COLO829 (cell line): ENCODE measurements around the gene NACA2.
A peak's percentile ranks its signal among the peaks of the same experiment; 100 is the strongest.
"Not testable (repeated sequence)": the region's sequence is repeated elsewhere in the genome, so short reads cannot be mapped to it uniquely, and the experiment has no call there.

ENCODE experiments used
- DNase-seq: peaks from one replicate; pipeline ENCODE4 v3.0.0; 2012; ENCODE audit warnings: low spot score

The NACA2 gene

GRCh38 chr17:61575983-61576382, 15.0 kb downstream of the NACA2 start:
- no peak for DNase-seq

DNA sequence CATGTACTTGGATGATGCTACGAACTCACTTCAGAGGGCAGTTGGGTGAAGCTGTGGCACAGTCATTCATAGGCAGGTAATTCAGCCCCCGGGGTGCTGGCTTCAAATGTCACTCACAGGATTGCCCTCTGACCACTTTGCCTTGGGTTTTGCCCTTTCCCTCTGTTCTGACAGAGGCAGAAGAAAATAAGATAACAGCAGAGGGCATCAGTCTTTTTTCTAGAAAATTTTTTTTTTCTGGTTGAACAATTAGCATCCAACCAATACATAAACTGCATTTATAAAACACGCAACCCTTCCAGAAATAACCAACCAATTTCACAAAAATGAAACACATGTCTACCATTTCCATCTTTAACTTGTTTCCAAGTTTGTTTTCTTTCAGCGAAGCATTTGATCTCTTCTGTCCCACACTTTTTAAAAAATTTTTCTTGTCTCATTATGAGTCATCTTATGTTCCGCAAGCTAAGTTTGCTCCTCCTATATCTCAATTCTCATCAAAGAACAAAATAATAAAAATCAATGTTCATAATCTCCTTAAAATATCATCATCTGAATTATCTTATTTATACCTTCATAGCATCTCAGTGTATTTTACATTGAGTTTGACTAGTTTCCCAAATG, 15.6 kb downstream of the NACA2 start:
- DNase-seq, result no peak

DNA sequence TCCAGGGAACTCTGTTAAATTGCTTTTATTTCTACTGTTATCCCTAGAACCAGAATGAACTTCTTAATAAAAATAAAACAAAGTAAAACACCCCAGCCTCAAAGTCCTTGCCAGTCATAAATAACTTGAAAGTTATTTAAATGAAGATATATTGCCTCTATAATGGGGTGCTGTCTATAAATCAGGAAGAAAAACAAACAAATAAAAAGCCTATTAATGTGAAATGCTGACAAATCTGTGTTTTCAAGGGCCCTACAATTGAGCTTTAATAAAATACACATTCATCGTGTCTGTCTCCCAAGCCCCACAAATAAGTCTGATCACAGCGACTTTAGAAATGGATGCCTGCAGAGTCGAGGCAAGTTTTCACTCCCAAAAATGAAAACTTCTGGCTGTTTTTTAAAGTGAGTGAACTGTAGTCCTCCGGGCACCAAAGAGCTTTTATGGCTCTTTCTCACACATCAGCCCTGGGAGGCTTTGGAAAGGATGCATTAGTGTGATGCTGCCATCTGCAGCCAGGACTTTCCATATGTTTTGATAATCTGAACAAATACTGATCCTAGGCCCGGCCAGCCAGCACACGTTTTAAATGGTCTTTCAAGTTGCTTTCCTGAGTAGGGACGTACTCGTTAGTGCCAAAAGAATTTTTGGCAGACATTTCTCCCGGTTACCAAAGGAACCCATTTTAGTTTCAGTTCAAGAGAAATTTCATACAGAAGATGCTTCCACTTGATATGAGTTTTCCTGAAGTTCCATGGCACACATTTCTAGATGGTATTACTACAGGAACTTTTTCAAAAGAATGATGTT, 16.3 kb downstream of the NACA2 start:
- peak; percentile 27 for DNase-seq

GRCh38 chr17:61572547-61572946, 18.5 kb downstream of the NACA2 start:
- DNase-seq, result not testable (repeated sequence)

- DNase-seq, result no peak
These were observed 19.4 kb downstream of the NACA2 start for GRCh38 chr17:61571624-61572023.

GRCh38 chr17:61570118-61570517, 20.9 kb downstream of the NACA2 start:
- no peak for DNase-seq

DNA sequence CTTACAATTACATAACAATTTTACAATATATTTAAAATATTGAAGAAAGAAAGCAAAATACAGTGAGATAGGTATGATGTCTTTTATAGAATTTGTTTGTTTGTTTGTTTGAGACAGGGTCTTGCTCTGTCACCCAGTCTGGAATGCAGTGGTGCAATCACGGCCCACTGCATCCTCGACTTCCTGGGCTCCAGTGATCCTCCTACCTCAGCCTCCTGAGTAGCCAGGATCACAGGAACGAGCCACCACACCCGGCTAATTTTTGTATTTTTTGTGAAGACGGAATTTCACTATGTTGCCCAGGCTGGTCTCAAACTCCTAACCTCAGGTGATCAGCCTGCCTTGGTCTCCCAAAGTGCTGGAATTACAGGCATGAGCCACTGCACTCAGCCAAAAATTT, 21.5 kb downstream of the NACA2 start:
- not testable (repeated sequence) for DNase-seq

DNA sequence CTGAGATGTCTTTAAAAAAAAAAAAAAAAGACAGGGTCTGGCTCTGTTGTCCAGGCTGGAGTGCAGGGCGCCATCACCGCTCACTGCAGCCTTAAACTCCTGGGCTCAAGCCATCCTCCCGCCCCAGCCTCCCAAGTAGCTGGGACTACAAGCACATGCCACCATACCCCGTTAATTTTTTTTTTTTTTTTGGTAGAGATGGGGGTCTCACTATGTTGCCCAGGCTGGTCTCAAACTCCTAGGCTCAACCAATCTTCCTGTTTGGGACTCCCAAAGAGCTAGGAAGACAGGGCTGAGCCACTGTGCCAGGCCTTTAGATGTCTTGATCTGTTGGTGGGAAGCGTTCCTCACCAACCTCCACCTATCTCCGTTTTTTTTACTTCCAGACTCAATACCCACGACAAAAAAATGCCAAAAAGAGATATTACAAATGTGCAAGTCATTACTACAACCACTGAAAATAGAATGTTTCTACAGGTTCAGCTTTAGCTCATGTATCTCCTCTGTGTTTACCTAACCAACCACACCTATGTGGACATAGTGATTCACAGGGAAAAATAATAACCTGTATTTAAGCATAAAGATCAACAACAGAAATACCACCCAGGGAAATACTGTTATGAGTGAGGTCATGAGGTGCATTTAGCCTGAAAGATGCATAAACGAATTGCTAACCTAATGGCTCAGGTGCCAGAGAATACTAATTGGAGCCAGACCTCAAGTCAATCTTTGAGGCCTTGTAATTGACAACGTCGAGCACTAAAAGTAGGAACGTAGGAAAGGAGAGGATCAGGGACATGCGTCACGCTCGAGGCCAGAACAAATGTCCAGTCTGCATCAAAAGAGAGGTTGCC, 22.6 kb downstream of the NACA2 start:
- DNase-seq, result no peak

- no peak for DNase-seq
These were observed 23.8 kb downstream of the NACA2 start for GRCh38 chr17:61567045-61567802.

- not testable (repeated sequence) for DNase-seq
These were observed 24.6 kb downstream of the NACA2 start for GRCh38 chr17:61566448-61566847.

DNA sequence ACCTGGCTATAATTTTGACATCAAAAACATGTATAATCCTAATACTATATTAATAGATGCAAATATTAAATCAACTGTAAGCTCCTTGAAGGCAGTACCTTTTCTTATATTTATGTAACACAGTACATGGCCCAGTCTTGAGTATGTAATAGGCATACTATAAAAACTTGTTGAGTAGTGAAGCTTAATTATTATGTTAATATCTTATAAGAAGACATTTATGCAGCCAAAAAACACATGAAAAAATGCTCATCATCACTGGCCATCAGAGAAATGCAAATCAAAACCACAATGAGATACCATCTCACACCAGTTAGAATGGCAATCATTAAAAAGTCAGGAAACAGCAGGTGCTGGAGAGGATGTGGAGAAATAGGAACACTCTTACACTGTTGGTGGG, 25.2 kb downstream of the NACA2 start:
- DNase-seq, result not testable (repeated sequence)

GRCh38 chr17:61565213-61565612, 25.8 kb downstream of the NACA2 start:
- DNase-seq, result no peak

GRCh38 chr17:61562287-61562686, 28.7 kb downstream of the NACA2 start:
- no peak for DNase-seq

GRCh38 chr17:61561354-61561753, 29.7 kb downstream of the NACA2 start:
- no peak for DNase-seq

DNA sequence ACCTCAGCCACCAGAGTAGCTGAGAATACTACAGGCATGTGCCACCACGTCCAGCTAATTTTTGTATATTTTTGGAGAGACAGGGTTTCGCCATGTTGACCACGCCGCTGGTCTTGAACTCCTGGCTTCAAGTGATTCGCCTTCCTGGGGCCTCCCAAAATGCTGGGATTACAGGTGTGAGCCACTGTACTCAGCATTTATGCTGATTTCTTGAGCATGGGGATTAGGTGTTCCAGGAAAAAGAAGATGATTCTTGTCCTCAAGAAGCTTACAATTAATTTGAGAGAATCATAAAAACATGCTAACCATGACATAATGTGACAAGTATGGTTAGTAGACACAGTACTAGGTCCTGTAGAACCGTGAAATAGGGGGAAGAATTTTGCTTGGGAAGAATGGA, 30.9 kb downstream of the NACA2 start:
- DNase-seq, result no peak

GRCh38 chr17:61556224-61557188, 34.5 kb downstream of the NACA2 start:
- DNase-seq, result no peak

DNA sequence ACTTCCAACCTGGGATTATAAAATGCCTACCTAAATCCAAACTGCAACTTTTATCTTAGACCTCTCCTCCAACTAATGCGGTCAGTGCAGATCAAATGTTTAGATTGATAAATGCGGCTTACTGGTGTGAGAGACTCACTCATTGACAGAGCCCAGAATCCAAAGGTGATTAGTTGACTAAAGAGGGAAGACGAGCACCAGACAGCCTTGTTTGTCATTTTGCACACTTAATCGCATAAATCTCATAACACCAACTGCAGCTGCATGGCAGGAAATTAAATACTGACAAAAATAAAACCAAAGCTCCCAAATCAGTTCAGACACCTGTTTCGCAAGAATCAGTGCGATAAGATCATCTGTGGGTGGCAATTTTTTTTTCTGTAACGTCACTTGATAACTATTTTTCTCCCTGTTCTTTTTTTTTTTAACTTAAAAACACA, 35.9 kb downstream of the NACA2 start:
- DNase-seq, result no peak

- no peak for DNase-seq
These were observed 36.8 kb downstream of the NACA2 start for GRCh38 chr17:61554209-61554608.

- DNase-seq, result not testable (repeated sequence)
These were observed 38.5 kb downstream of the NACA2 start for GRCh38 chr17:61552560-61552959.

DNA sequence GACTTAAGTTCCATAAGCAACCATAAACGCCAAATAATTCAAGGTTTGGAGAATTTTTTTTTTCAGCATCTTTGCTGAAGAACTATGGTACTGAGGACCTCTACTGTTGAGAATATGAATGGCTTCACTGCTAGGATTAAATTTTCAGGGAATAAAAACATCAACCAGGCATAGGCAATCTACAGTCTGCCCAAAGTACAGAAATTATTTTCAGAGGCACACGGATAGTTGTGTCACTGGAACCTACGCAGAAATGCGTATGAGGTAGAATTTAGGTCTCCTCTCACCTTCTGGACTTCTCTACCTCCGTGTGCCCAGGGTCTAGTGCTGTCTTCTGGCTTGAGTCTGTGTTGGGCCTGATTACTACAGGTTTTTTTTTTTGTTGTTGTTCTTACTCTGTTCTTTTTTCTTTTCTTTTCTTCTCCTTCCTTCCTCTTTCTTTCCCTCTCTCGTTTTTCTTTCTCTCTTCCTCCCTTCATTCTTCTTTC, 39.7 kb downstream of the NACA2 start:
- peak; percentile 70 for DNase-seq

GRCh38 chr17:61547113-61547512, 43.9 kb downstream of the NACA2 start:
- DNase-seq, result no peak
